H9 (cell line): ENCODE data around the gene SLITRK2. TPM values are rescaled to one million over a fixed set of nuclear protein-coding genes. Genes with fewer than 3 reads are reported as not detected.

Experiments
- DNase-seq: peaks from one replicate; pipeline ENCODE4 v3.0.0-alpha.2; 2017
- H2AFZ ChIP-seq: one replicate; pipeline ENCODE4 v1.6.1; 2013; ENCODE audit warnings: mild to moderate bottlenecking, low read length, control low read depth, moderate library complexity
- H2AK5ac ChIP-seq: 2 replicates; pipeline ENCODE4 v1.6.1; 2013; ENCODE audit warnings: low read length, control low read depth, mixed read lengths; ENCODE audit not compliant: insufficient read length
- H2BK120ac ChIP-seq: one replicate; pipeline ENCODE4 v1.6.1; 2013; ENCODE audit warnings: low read depth, mild to moderate bottlenecking, low read length, control low read depth, inconsistent platforms; ENCODE audit not compliant: poor library complexity, severe bottlenecking
- H2BK12ac ChIP-seq: 2 replicates; pipeline ENCODE4 v1.6.1; 2013; ENCODE audit warnings: low read length, control low read depth, mixed read lengths, low read depth; ENCODE audit not compliant: insufficient read length
- H2BK15ac ChIP-seq: 2 replicates; pipeline ENCODE4 v1.6.1; 2013; ENCODE audit warnings: low read depth, low read length, control low read depth
- H2BK20ac ChIP-seq: one replicate; pipeline ENCODE4 v1.6.1; 2013; ENCODE audit warnings: low read depth, mild to moderate bottlenecking, low read length, control low read depth, inconsistent platforms; ENCODE audit not compliant: poor library complexity, severe bottlenecking
- H2BK5ac ChIP-seq: 2 replicates; pipeline ENCODE4 v1.6.1; 2013; ENCODE audit warnings: low read length, control low read depth, mixed read lengths; ENCODE audit not compliant: insufficient read length
- H3K14ac ChIP-seq: 2 replicates; pipeline ENCODE4 v1.6.1; 2013; ENCODE audit warnings: low read length, control low read depth; ENCODE audit not compliant: insufficient read depth
- H3K18ac ChIP-seq: 2 replicates; pipeline ENCODE4 v1.6.1; 2013; ENCODE audit warnings: low read depth, mild to moderate bottlenecking, mixed read lengths, low read length, control low read depth; ENCODE audit not compliant: insufficient read length
- H3K23ac ChIP-seq: 2 replicates; pipeline ENCODE4 v1.6.1; 2013; ENCODE audit warnings: low read length, control low read depth, mixed read lengths, low read depth; ENCODE audit not compliant: insufficient read length
- H3K23me2 ChIP-seq: 2 replicates; pipeline ENCODE4 v1.6.1; 2013; ENCODE audit warnings: low read depth, mild to moderate bottlenecking, mixed read lengths, low read length, control low read depth; ENCODE audit not compliant: insufficient read length, poor library complexity, severe bottlenecking
- H3K27ac ChIP-seq: 2 replicates; pipeline ENCODE4 v1.5.1; 2013; ENCODE audit warnings: low read length, control low read depth, mixed read lengths, low read depth; ENCODE audit not compliant: insufficient read length
- H3K27me3 ChIP-seq: 2 replicates; pipeline ENCODE4 v1.6.1; 2013; ENCODE audit warnings: low read length, control low read depth, inconsistent platforms; ENCODE audit not compliant: insufficient read depth
- H3K4ac ChIP-seq: 2 replicates; pipeline ENCODE4 v1.6.1; 2013; ENCODE audit warnings: low read depth, mild to moderate bottlenecking, control low read depth, inconsistent platforms, low read length, moderate library complexity
- H3K4me1 ChIP-seq: 2 replicates; pipeline ENCODE4 v1.6.1; 2013; ENCODE audit warnings: low read length, control low read depth, inconsistent platforms; ENCODE audit not compliant: insufficient read depth
- H3K4me2 ChIP-seq: 2 replicates; pipeline ENCODE4 v1.6.1; 2013; ENCODE audit warnings: low read length, control low read depth, mixed read lengths; ENCODE audit not compliant: insufficient read length, insufficient read depth
- H3K56ac ChIP-seq: 2 replicates; pipeline ENCODE4 v1.6.1; 2013; ENCODE audit warnings: low read depth, mild to moderate bottlenecking, mixed read lengths, low read length, control low read depth; ENCODE audit not compliant: insufficient read length
- H3K79me1 ChIP-seq: 2 replicates; pipeline ENCODE4 v1.6.1; 2013; ENCODE audit warnings: low read depth, mild to moderate bottlenecking, moderate library complexity, low read length, control low read depth, inconsistent platforms; ENCODE audit not compliant: insufficient read depth, poor library complexity, severe bottlenecking
- H3K79me2 ChIP-seq: 2 replicates; pipeline ENCODE4 v1.6.1; 2013; ENCODE audit warnings: low read length, control low read depth, inconsistent platforms; ENCODE audit not compliant: insufficient read depth
- H3K9ac ChIP-seq: 2 replicates; pipeline ENCODE4 v1.6.1; 2013; ENCODE audit warnings: low read length, control low read depth, mixed read lengths; ENCODE audit not compliant: insufficient read length; ENCODE audit errors: extremely low read depth
- H3K9me3 ChIP-seq: one replicate; pipeline ENCODE4 v1.6.1; 2013; ENCODE audit warnings: low read depth, low read length, inconsistent platforms; ENCODE audit not compliant: control insufficient read depth
- H3T11ph ChIP-seq: one replicate; pipeline ENCODE4 v1.6.1; 2013; ENCODE audit warnings: mild to moderate bottlenecking, low read length, control low read depth, inconsistent platforms
- H4K20me1 ChIP-seq: one replicate; pipeline ENCODE4 v1.6.1; 2013; ENCODE audit not compliant: control insufficient read depth, insufficient read length, insufficient read depth
- H4K5ac ChIP-seq: 2 replicates; pipeline ENCODE4 v1.6.1; 2013; ENCODE audit warnings: low read depth, mild to moderate bottlenecking, mixed read lengths, low read length, control low read depth; ENCODE audit not compliant: insufficient read length
- H4K8ac ChIP-seq: replicated peaks from 2 replicates; pipeline ENCODE4 v1.6.1; 2013; ENCODE audit warnings: low read length, control low read depth, mixed read lengths, low read depth; ENCODE audit not compliant: insufficient read length
- H4K91ac ChIP-seq: 2 replicates; pipeline ENCODE4 v1.6.1; 2013; ENCODE audit warnings: low read depth, mild to moderate bottlenecking, moderate library complexity, mixed read lengths, low read length, control low read depth; ENCODE audit not compliant: insufficient read length
- H3K27ac Mint-ChIP-seq, 3 experiments: 2 replicates in 2 of 3; 3 replicates in 1 of 3; pipeline ENCODE4 v1.8.0; 2020 to 2021; ENCODE audit warnings: mixed read lengths in 3 of 3, mild to moderate bottlenecking in 1 of 3, moderate library complexity in 1 of 3
- H3K27me3 Mint-ChIP-seq: 2 replicates; pipeline ENCODE4 v1.8.0; 2021; ENCODE audit warnings: low read depth, mild to moderate bottlenecking, moderate library complexity, mixed read lengths
- H3K36me3 Mint-ChIP-seq, 3 experiments: 2 replicates in 2 of 3; 3 replicates in 1 of 3; pipeline ENCODE4 v1.8.0; 2020 to 2021; ENCODE audit warnings: low read depth in 3 of 3, mixed read lengths in 3 of 3; ENCODE audit not compliant: insufficient read depth in 1 of 3
- H3K4me1 Mint-ChIP-seq, 2 experiments: 2 replicates each; pipeline ENCODE4 v1.8.0; 2020; ENCODE audit warnings: mixed read lengths in 2 of 2
- H3K4me3 Mint-ChIP-seq, 2 experiments: 2 replicates in 1 of 2; 3 replicates in 1 of 2; pipeline ENCODE4 v1.8.0; 2020 to 2021; ENCODE audit warnings: mild to moderate bottlenecking in 2 of 2, mixed read lengths in 2 of 2, moderate library complexity in 1 of 2
- H3K9me3 Mint-ChIP-seq, 2 experiments: 2 replicates in 1 of 2; 3 replicates in 1 of 2; pipeline ENCODE4 v1.8.0; 2020; ENCODE audit warnings: mild to moderate bottlenecking in 2 of 2, mixed read lengths in 2 of 2, moderate library complexity in 1 of 2
- CTCF ChIP-seq: fragments of 200-600 bp; sonication (generic); conservative IDR thresholded peaks from 3 replicates; pipeline ENCODE4 v1.8.0; 2021; ENCODE audit warnings: antibody characterized with exemption, mild to moderate bottlenecking
- WGBS: extraction: QIAGEN DNeasy Blood & Tissue Kit; methylation state at CpG from one replicate; pipeline ENCODE4 v1.1.7; 2013; ENCODE audit warnings: missing lambda C conversion rate, low lambda C conversion rate, mixed read lengths; ENCODE audit not compliant: insufficient read length; ENCODE audit errors: extremely low coverage; 5-methylcytosine and 5-hydroxymethylcytosine counted together
- total RNA-seq: library from RNA; stranded (reverse); gene quantifications from 2 replicates; pipeline ENCODE4 v1.2.1, GENCODE V29; 2021

SLITRK2 gene
- total RNA-seq, 1 experiment from 2014 or later, result 0.09 TPM

GRCh38 chrX:145861818-145862217 is 44.2 kb downstream of the SLITRK2 start:
- no peak overlapping the region for H3K18ac ChIP-seq
- H3K27me3 ChIP-seq, result no peaks in the 10 kb centered on the region
- peaks cover 13 to 18% of the 10 kb centered on the region in 2 experiments for H3K4me1 Mint-ChIP-seq
- H3K9me3 ChIP-seq, result peaks cover 37% of the 10 kb centered on the region
- no peak for DNase-seq
- no peak overlapping the region for H3K23ac ChIP-seq
- no peak overlapping the region for H2BK15ac ChIP-seq
- H3K4ac ChIP-seq, result no peak overlapping the region
- no peak overlapping the region for H4K5ac ChIP-seq
- H3K4me2 ChIP-seq, result no peak overlapping the region
- no peak overlapping the region for H3K56ac ChIP-seq
- TF ChIP-seq CTCF, result no peak
- H2AK5ac ChIP-seq, result no peak overlapping the region
- no peak overlapping the region for H4K91ac ChIP-seq
- H3K36me3 Mint-ChIP-seq, result peaks cover 0 to 4% (median 3%) of the 10 kb centered on the region in 3 experiments; a peak in 2 of 7 replicates
- H3K9ac ChIP-seq, result no peak overlapping the region
- WGBS, result no CpG with 5 or more reads among the region's 3 CpGs
- H4K8ac ChIP-seq, result no peak overlapping the region
- no peak overlapping the region for H2BK5ac ChIP-seq
- no peak overlapping the region for H3K27ac Mint-ChIP-seq
- H3T11ph ChIP-seq, result no peak overlapping the region
- peaks cover 2% of the 10 kb centered on the region; the same call in 1 of the 2 replicates for H3K27me3 Mint-ChIP-seq
- peaks cover 2% of the 10 kb centered on the region; the same call in 1 of the 2 replicates for H3K4me1 ChIP-seq
- no peaks in the 10 kb centered on the region for H3K23me2 ChIP-seq
- H2BK12ac ChIP-seq, result no peak overlapping the region
- H2BK20ac ChIP-seq, result no peak overlapping the region
- H2AFZ ChIP-seq, result no peak overlapping the region
- no peak overlapping the region for H3K27ac ChIP-seq
- H3K4me3 Mint-ChIP-seq, result no peak overlapping the region
- H3K9me3 Mint-ChIP-seq, result peaks cover 69 to 71% of the 10 kb centered on the region in 2 experiments
- H2BK120ac ChIP-seq, result no peak overlapping the region
- no peaks in the 10 kb centered on the region for H3K79me1 ChIP-seq
- no peaks in the 10 kb centered on the region for H3K79me2 ChIP-seq
- H3K14ac ChIP-seq, result no peak overlapping the region
- no peaks in the 10 kb centered on the region for H4K20me1 ChIP-seq
